DND-41 (cell line): ENCODE data around the gene MUCL3.
"Not testable (repeated sequence)": the region's sequence is repeated elsewhere in the genome, so short reads cannot be mapped to it uniquely, and the experiment has no call there.

Source experiments
- EZH2 ChIP-seq: IDR thresholded peaks from 3 replicates; pipeline ENCODE4 v1.6.1; 2012; ENCODE audit warnings: borderline replicate concordance, low read depth, mild to moderate bottlenecking, moderate library complexity, low read length, inconsistent platforms; ENCODE audit not compliant: severe bottlenecking
- TF ChIP-seq, protein P1 (sequence below): IDR thresholded peaks from 2 replicates; pipeline ENCODE4 v1.5.1; 2012; ENCODE audit warnings: borderline replicate concordance, low read length, moderate library complexity, mild to moderate bottlenecking; ENCODE audit not compliant: poor library complexity, severe bottlenecking; ENCODE audit errors: extremely low read depth

DNA sequence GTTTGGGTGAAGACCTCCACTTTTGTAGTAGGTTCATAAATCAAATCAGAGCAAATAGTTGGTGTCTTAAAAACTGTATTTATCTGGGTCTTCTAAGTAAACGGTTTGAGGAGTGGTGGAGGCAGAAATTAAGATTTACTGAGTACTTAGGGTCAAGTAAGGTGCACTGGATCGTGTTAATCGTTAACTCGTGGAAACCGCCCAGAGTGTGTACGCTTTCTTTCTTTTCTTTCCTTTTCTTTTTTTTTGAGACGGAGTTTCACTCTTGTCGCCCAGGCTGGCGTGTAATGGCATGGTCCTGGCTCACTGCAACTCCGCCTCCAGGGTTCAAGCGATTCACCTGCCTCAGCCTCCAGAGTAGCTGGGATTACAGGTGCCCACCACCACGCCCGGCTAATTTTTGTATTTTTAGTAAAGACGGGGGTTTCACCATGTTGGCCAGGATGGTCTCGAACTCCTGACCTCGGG, 33.4 kb upstream of the MUCL3 start:
- TF ChIP-seq, protein P1, sequence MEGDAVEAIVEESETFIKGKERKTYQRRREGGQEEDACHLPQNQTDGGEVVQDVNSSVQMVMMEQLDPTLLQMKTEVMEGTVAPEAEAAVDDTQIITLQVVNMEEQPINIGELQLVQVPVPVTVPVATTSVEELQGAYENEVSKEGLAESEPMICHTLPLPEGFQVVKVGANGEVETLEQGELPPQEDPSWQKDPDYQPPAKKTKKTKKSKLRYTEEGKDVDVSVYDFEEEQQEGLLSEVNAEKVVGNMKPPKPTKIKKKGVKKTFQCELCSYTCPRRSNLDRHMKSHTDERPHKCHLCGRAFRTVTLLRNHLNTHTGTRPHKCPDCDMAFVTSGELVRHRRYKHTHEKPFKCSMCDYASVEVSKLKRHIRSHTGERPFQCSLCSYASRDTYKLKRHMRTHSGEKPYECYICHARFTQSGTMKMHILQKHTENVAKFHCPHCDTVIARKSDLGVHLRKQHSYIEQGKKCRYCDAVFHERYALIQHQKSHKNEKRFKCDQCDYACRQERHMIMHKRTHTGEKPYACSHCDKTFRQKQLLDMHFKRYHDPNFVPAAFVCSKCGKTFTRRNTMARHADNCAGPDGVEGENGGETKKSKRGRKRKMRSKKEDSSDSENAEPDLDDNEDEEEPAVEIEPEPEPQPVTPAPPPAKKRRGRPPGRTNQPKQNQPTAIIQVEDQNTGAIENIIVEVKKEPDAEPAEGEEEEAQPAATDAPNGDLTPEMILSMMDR = not testable (repeated sequence)
- not testable (repeated sequence) for TF ChIP-seq EZH2
